ENCODE measurements around the gene COTL1.

DNA sequence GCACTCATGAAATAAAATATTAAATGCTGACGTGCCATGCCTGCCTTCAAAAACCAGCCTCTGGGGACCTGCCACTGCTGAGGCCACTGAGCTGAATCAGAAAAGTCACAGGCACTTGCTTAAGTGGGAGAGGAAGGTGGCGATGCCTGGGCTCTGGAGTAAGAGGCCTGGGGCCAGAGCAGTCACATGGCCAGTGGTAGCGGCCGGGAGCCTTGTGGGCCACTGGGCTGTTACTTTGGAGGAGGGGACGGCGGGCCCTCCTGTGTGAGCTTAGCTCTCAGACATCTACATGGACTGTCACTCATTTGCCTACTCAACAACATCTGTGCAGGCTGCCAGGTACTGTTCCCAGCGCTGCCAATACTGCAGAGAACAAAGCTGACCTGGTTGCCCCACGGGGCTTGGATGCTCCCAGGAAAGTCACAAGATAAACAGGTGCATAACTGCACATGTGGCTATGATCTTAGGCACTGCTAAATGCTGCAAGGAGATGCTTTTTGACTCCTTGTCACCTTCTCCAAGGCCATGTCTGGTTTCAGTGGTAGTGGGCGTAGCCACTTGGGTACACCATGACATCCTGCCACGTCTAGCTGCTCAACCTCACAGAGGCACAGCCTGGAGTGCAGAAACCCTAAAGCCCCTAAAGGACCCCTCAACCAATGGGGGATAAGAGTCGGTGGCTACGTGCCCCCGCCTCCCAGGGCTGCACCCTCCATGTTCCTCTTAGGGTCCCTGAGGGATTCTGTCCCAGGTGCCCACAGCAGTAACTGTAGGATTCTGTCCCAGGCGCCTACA is 11.6 kb downstream of the COTL1 start:
- TF ChIP-seq, protein P1, sequence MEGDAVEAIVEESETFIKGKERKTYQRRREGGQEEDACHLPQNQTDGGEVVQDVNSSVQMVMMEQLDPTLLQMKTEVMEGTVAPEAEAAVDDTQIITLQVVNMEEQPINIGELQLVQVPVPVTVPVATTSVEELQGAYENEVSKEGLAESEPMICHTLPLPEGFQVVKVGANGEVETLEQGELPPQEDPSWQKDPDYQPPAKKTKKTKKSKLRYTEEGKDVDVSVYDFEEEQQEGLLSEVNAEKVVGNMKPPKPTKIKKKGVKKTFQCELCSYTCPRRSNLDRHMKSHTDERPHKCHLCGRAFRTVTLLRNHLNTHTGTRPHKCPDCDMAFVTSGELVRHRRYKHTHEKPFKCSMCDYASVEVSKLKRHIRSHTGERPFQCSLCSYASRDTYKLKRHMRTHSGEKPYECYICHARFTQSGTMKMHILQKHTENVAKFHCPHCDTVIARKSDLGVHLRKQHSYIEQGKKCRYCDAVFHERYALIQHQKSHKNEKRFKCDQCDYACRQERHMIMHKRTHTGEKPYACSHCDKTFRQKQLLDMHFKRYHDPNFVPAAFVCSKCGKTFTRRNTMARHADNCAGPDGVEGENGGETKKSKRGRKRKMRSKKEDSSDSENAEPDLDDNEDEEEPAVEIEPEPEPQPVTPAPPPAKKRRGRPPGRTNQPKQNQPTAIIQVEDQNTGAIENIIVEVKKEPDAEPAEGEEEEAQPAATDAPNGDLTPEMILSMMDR (IDR thresholded peaks at IDR 0.05; ENCODE audit: insufficient read depth, low read depth, low read length) = no peak
- TF ChIP-seq EZH2 (IDR thresholded peaks at IDR 0.05; ENCODE audit: insufficient read depth, low read length) = no peak

Measured in astrocyte (in vitro differentiated cells and primary cell).